A673 (cell line): ENCODE results near the gene FITM1. TPM values are rescaled to one million over a fixed set of nuclear protein-coding genes. Genes with fewer than 3 reads are reported as not detected.

Source experiments
- BruUV-seq: library from RNA; stranded (reverse); fragments of 400-500 nt; replicated peaks from 2 replicates; lab custom pipeline; 2021; lab: Mats Ljungman, UMichigan
- CTCF ChIA-PET: fragments of 300-600 bp; sonication (Branson Sonifier 250); formaldehyde crosslinking; loops from one replicate; lab custom pipeline; 2022; ENCODE audit warnings: antibody characterized with exemption; lab: Charles Lee
- POLR2A ChIA-PET: fragments of 300-600 bp; sonication (Branson Sonifier 250); formaldehyde crosslinking; loops from one replicate; lab custom pipeline; 2022; ENCODE audit warnings: antibody characterized with exemption; ENCODE audit not compliant: low non-redundant PET; lab: Charles Lee
- DNase-seq: peaks from one replicate; pipeline ENCODE4 v3.0.0-alpha.2; 2015; ENCODE audit warnings: low spot score
- H3K27ac ChIP-seq: fragments of 200-600 bp; sonication (generic); 2 replicates; pipeline ENCODE4 v1.5.1; 2016; ENCODE audit warnings: mixed run types, low read depth, mild to moderate bottlenecking, mixed read lengths, antibody characterized with exemption, low read length; ENCODE audit not compliant: poor library complexity, severe bottlenecking
- H3K27me3 ChIP-seq: fragments of 200-600 bp; sonication (generic); replicated peaks from 2 replicates; pipeline ENCODE4 v1.6.1; 2017; ENCODE audit warnings: mixed run types, low read depth, mild to moderate bottlenecking, mixed read lengths, antibody characterized with exemption, low read length; ENCODE audit not compliant: insufficient read depth, poor library complexity
- H3K36me3 ChIP-seq: fragments of 200-600 bp; sonication (generic); 2 replicates; pipeline ENCODE4 v1.6.1; 2016; ENCODE audit warnings: mixed run types, mild to moderate bottlenecking, mixed read lengths, antibody characterized with exemption, low read length; ENCODE audit not compliant: insufficient read depth, poor library complexity, severe bottlenecking
- H3K4me1 ChIP-seq: fragments of 200-600 bp; sonication (generic); 2 replicates; pipeline ENCODE4 v1.6.1; 2017; ENCODE audit warnings: mixed run types, mild to moderate bottlenecking, mixed read lengths, antibody characterized with exemption, low read length; ENCODE audit not compliant: insufficient read depth, poor library complexity, severe bottlenecking
- H3K4me3 ChIP-seq: fragments of 200-600 bp; sonication (generic); 2 replicates; pipeline ENCODE4 v1.5.1; 2016; ENCODE audit warnings: low read depth, mixed run types, mild to moderate bottlenecking, mixed read lengths, low read length; ENCODE audit not compliant: poor library complexity, severe bottlenecking
- H3K9me3 ChIP-seq: fragments of 200-600 bp; sonication (generic); 2 replicates; pipeline ENCODE4 v1.6.1; 2016; ENCODE audit warnings: mixed run types, low read depth, mild to moderate bottlenecking, mixed read lengths, antibody characterized with exemption, low read length; ENCODE audit not compliant: poor library complexity, severe bottlenecking
- CTCF ChIP-seq: fragments of 300-800, 200-600 bp; sonication (generic); conservative IDR thresholded peaks from 2 replicates; pipeline ENCODE4 v1.5.1; 2017; ENCODE audit warnings: low read depth, mild to moderate bottlenecking, antibody characterized with exemption, low read length, moderate library complexity, mixed read lengths
- EZH2 ChIP-seq: fragments of 200-600 bp; sonication (generic); IDR thresholded peaks from 2 replicates; pipeline ENCODE4 v1.6.1; 2017; ENCODE audit warnings: borderline replicate concordance, low read depth, mild to moderate bottlenecking, mixed read lengths, antibody characterized with exemption, low read length; ENCODE audit not compliant: poor library complexity, severe bottlenecking
- intact Hi-C: fragments of 100-400 bp; cut with micrococcal nuclease; formaldehyde crosslinking; loops from one replicate; pipeline ENCODE4 v1.10.0; 2022; ENCODE audit not compliant: unreplicated experiment
- total RNA-seq: library from RNA; stranded (reverse); gene quantifications from 2 replicates; pipeline ENCODE4 v1.2.3, GENCODE V29; 2021

Gene FITM1
- total RNA-seq, 1 experiment from 2014 or later, result not detected

GRCh38 chr14:24150061-24150460 lies 19.6 kb downstream of the FITM1 start:
- Histone ChIP-seq H3K4me1 (peaks cover 12% of the 10 kb centered on the region), H3K36me3 (peaks cover 43% of the 10 kb centered on the region), H3K9me3 (no peaks in the 10 kb centered on the region), H3K4me3 (no peak overlapping the region), H3K27me3 (no peaks in the 10 kb centered on the region), H3K27ac (no peak overlapping the region)
- intact Hi-C loops, result no loop called here
- DNase-seq, result no peak
- no TSS peak for BruUV-seq
- no peak for TF ChIP-seq CTCF
- ChIA-PET CTCF (no interaction called here), POLR2A (no interaction called here)

GRCh38 chr14:24150567-24150966 lies 20.1 kb downstream of the FITM1 start:
- TF ChIP-seq CTCF (no peak), EZH2 (no peak)

GRCh38 chr14:24150993-24151392 lies 20.5 kb downstream of the FITM1 start:
- Histone ChIP-seq H3K36me3 (peaks cover 52% of the 10 kb centered on the region), H3K4me3 (no peak overlapping the region), H3K4me1 (peaks cover 5% of the 10 kb centered on the region), H3K27ac (no peak overlapping the region), H3K27me3 (no peaks in the 10 kb centered on the region), H3K9me3 (no peaks in the 10 kb centered on the region)
- ChIA-PET CTCF (no interaction called here), POLR2A (no interaction called here)
- no peak for TF ChIP-seq EZH2
- TF ChIP-seq CTCF, result no peak
- no TSS peak for BruUV-seq
- DNase-seq, result no peak
- intact Hi-C loops, result no loop called here

More at GRCh38 chr14:24150567-24150966, 20.1 kb downstream of the FITM1 start:
- no TSS peak for BruUV-seq
- no peak for DNase-seq
- Histone ChIP-seq H3K36me3 (peaks cover 48% of the 10 kb centered on the region), H3K9me3 (no peaks in the 10 kb centered on the region), H3K4me3 (no peak overlapping the region), H3K4me1 (peaks cover 8% of the 10 kb centered on the region), H3K27ac (no peak overlapping the region), H3K27me3 (no peaks in the 10 kb centered on the region)
- ChIA-PET POLR2A (no interaction called here), CTCF (no interaction called here)
- intact Hi-C loops, result no loop called here
